ENCODE data around the gene ATF4.

The ATF4 gene

GRCh38 chr22:39480557-39480956, 39.8 kb upstream of the ATF4 start:
- no peak for TF ChIP-seq CTCF (IDR thresholded peaks at IDR 0.05; ENCODE audit: control extremely low read depth, extremely low read depth, low read depth, missing control alignments)
- DNase-seq (ENCODE audit: extremely low spot score): no peak
- CTCF ChIA-PET: interaction anchor here (1.1 to 6.2 kb wide), 5 partner anchors 12 to 34 kb away, joined by 3 to 46 read pairs (median 4); no protein-coding TSS in a partner anchor
- POLR2A ChIA-PET: no interaction called here

GRCh38 chr22:39481054-39481453, 39.3 kb upstream of the ATF4 start:
- ChIA-PET POLR2A (no interaction called here), CTCF (interaction anchor here (1.5 to 5.1 kb wide), 3 partner anchors 13 to 34 kb away, joined by 3 to 22 read pairs (median 9); no protein-coding TSS in a partner anchor)
- TF ChIP-seq CTCF (IDR thresholded peaks at IDR 0.05; ENCODE audit: control extremely low read depth, extremely low read depth, low read depth, missing control alignments): no peak
- DNase-seq (ENCODE audit: extremely low spot score): no peak

GRCh38 chr22:39481595-39481994, 38.8 kb upstream of the ATF4 start:
- no peak for TF ChIP-seq CTCF (IDR thresholded peaks at IDR 0.05; ENCODE audit: control extremely low read depth, extremely low read depth, low read depth, missing control alignments)
- ChIA-PET CTCF (interaction anchor here (1.5 to 5.1 kb wide), 2 partner anchors 12 to 15 kb away, joined by 9 to 22 read pairs; no protein-coding TSS in a partner anchor), POLR2A (no interaction called here)
- no peak for DNase-seq (ENCODE audit: extremely low spot score)

- CTCF ChIA-PET: interaction anchor here (1.2 to 5.1 kb wide), 5 partner anchors 11 to 47 kb away, joined by 4 to 22 read pairs (median 7); no protein-coding TSS in a partner anchor
- no peak for DNase-seq (ENCODE audit: extremely low spot score)
- POLR2A ChIA-PET: no interaction called here
- TF ChIP-seq CTCF (IDR thresholded peaks at IDR 0.05; ENCODE audit: control extremely low read depth, extremely low read depth, low read depth, missing control alignments): no peak
Measured at GRCh38 chr22:39482768-39483167, 37.6 kb upstream of the ATF4 start.

GRCh38 chr22:39486951-39487825, 33.2 kb upstream of the ATF4 start:
- TF ChIP-seq CTCF (IDR thresholded peaks at IDR 0.05; ENCODE audit: control extremely low read depth, extremely low read depth, low read depth, missing control alignments): no peak
- ChIA-PET CTCF (interaction anchor here (3.7 kb wide), 1 partner anchor 9 kb away, joined by 17 read pairs; no protein-coding TSS in a partner anchor), POLR2A (no interaction called here)
- no peak for DNase-seq (ENCODE audit: extremely low spot score)

- CTCF ChIA-PET: interaction anchor here (1.4 to 11.5 kb wide), 4 partner anchors 9 to 145 kb away, joined by 3 to 166 read pairs (median 10); no protein-coding TSS in a partner anchor
- POLR2A ChIA-PET: no interaction called here
- TF ChIP-seq CTCF (IDR thresholded peaks at IDR 0.05; ENCODE audit: control extremely low read depth, extremely low read depth, low read depth, missing control alignments): no peak
- no peak for DNase-seq (ENCODE audit: extremely low spot score)
Measured at GRCh38 chr22:39487826-39488520, 32.4 kb upstream of the ATF4 start.
